ENCODE measurements around the gene NOXA1.
A peak's percentile ranks its signal among the peaks of the same experiment; 100 is the strongest.

GRCh38 chr9:137441289-137441934, 18.2 kb downstream of the NOXA1 start, which contains the start of gene ENTPD8:
- TF ChIP-seq CTCF (IDR thresholded peaks at IDR 0.05; ENCODE audit: insufficient read depth, low read depth, low read length) = no peak
- TF ChIP-seq EZH2 (IDR thresholded peaks at IDR 0.05; ENCODE audit: insufficient read depth, low read length) = peak; percentile 34
